IMR-90 (cell line): ENCODE results near the gene MGLL.

Experiments used
- CEBPB ChIP-seq: IDR thresholded peaks from 2 replicates; pipeline ENCODE4 v1.6.1; 2012; ENCODE audit warnings: low read depth, low read length, improper control_type of control experiment
- CTCF ChIP-seq: conservative IDR thresholded peaks from 2 replicates; pipeline ENCODE4 v1.5.1; 2012; ENCODE audit warnings: mild to moderate bottlenecking, low read depth, low read length, improper control_type of control experiment
- MAZ ChIP-seq: IDR thresholded peaks from 2 replicates; pipeline ENCODE4 v1.6.1; 2012; ENCODE audit warnings: low read depth, mild to moderate bottlenecking, low read length, improper control_type of control experiment, moderate library complexity, borderline replicate concordance
- POLR2A ChIP-seq: IDR thresholded peaks from 2 replicates; pipeline ENCODE4 v1.6.1; 2012; ENCODE audit warnings: mild to moderate bottlenecking, low read depth, low read length
- RAD21 ChIP-seq: IDR thresholded peaks from 2 replicates; pipeline ENCODE4 v1.6.1; 2012; ENCODE audit warnings: low read length, improper control_type of control experiment
- RCOR1 ChIP-seq: IDR thresholded peaks from 2 replicates; pipeline ENCODE4 v1.6.1; 2012; ENCODE audit warnings: mild to moderate bottlenecking, low read length, improper control_type of control experiment; ENCODE audit not compliant: insufficient replicate concordance
- RFX5 ChIP-seq: IDR thresholded peaks from 2 replicates; pipeline ENCODE4 v1.8.0; 2012; ENCODE audit warnings: low read depth, mild to moderate bottlenecking, low read length, moderate library complexity
- USF2 ChIP-seq: fragments of 150-350 bp; IDR thresholded peaks from 2 replicates; pipeline ENCODE4 v1.6.1; 2017; ENCODE audit warnings: mild to moderate bottlenecking, antibody characterized with exemption, low read length, low read depth

- no peak for TF ChIP-seq RAD21
- TF ChIP-seq CTCF, result no peak
- TF ChIP-seq USF2, result no peak
- no peak for TF ChIP-seq RCOR1
- TF ChIP-seq MAZ, result no peak
- no peak for TF ChIP-seq POLR2A
- TF ChIP-seq RFX5, result no peak
- TF ChIP-seq CEBPB, result no peak
Observed at GRCh38 chr3:127665165-127665564, 157.2 kb downstream of the MGLL start.
